Upper lobe of left lung (tissue), 6 donors: Measurements from ENCODE around the gene HAL. TPM values are rescaled to one million over a fixed set of nuclear protein-coding genes. Genes with fewer than 3 reads are reported as not detected.

Experiments used
- ATAC-seq, 2 donors: fragments of 200-7000 bp; cut with Tn5 transposase; one replicate each; pipeline ENCODE4 v1.9.1; 2022; ENCODE audit warnings: mild to moderate bottlenecking in 2 of 2, moderate library complexity in 2 of 2; ENCODE audit not compliant: low FRiP score in 2 of 2
- DNase-seq, 2 donors: peaks; one replicate each; pipeline ENCODE4 v3.0.0-alpha.2; 2019 to 2020
- H3K27ac ChIP-seq, 4 donors: fragments of 200-600 bp; sonication (generic); one replicate each; pipeline ENCODE4 v1.5.1; 2016 to 2019
- H3K27me3 ChIP-seq, 4 donors: fragments of 200-600 bp; sonication (generic); one replicate each; pipeline ENCODE4 v1.5.1; 2017 to 2019
- H3K36me3 ChIP-seq, 4 donors: fragments of 200-600 bp; sonication (generic); one replicate each; pipeline ENCODE4 v1.5.1; 2016 to 2019
- H3K4me1 ChIP-seq, 4 donors: fragments of 200-600 bp; sonication (generic); one replicate each; pipeline ENCODE4 v1.5.1; 2018 to 2019
- H3K4me3 ChIP-seq, 4 donors: fragments of 200-600 bp; sonication (generic); one replicate each; pipeline ENCODE4 v1.5.1; 2017 to 2019; ENCODE audit warnings: mild to moderate bottlenecking in 2 of 4, moderate library complexity in 1 of 4
- H3K9me3 ChIP-seq, 4 donors: fragments of 200-600 bp; sonication (generic); one replicate each; pipeline ENCODE4 v1.5.1; 2018 to 2019
- CTCF ChIP-seq, 6 experiments: fragments of 450-650 bp in 4 of 6; fragments of 200-600 bp in 2 of 6; sonication (generic) in 2 of 6; IDR thresholded peaks; one replicate each; pipeline ENCODE4 v1.5.1; 2016 to 2019; ENCODE audit warnings: antibody characterized with exemption in 6 of 6
- EP300 ChIP-seq, 4 donors: sonication (generic); formaldehyde crosslinking; IDR thresholded peaks; one replicate each; pipeline ENCODE4 v1.5.1; 2017; ENCODE audit warnings: antibody characterized with exemption in 4 of 4, control low read depth in 2 of 4
- POLR2A ChIP-seq, 4 donors: fragments of 450-650 bp; IDR thresholded peaks; one replicate each; pipeline ENCODE4 v1.5.1; 2016 to 2017; ENCODE audit warnings: antibody characterized with exemption in 4 of 4, mild to moderate bottlenecking in 2 of 4
- POLR2AphosphoS5 ChIP-seq, 2 donors: sonication (generic); formaldehyde crosslinking; IDR thresholded peaks; one replicate each; pipeline ENCODE4 v1.5.1; 2017; ENCODE audit warnings: antibody characterized with exemption in 2 of 2
- WGBS, 2 donors: methylation state at CpG; one replicate each; pipeline ENCODE4 v1.1.5; 2017 to 2018; 5-methylcytosine and 5-hydroxymethylcytosine counted together
- total RNA-seq, 6 donors: library from RNA; depleted of rRNA in 4 of 6; stranded (reverse); fragments of >200 nt in 4 of 6; gene quantifications; one replicate each; pipeline versions ENCODE4 v1.1.0 to v1.2.1, GENCODE V29; 2016 to 2021
- donor health status: DM: no; HTN: no; CAD: no; lungs with moderate emphysema.
- donor health status: DM: no; HTN: yes; CAD: no; lungs with severe emphysema.

The HAL gene
- total RNA-seq, 6 donors from 2014 or later: 3.0 to 11.5 (median 5.2) TPM

GRCh38 chr12:95955549-95956159 is 40.5 kb downstream of the HAL start:
- no peaks in the 10 kb centered on the region for H3K9me3 ChIP-seq
- DNase-seq: no peak
- WGBS, 2 donors: 87% methylated on average over 7 of the region's 7 CpGs
- H3K4me1 ChIP-seq: no peaks in the 10 kb centered on the region
- ATAC-seq: no peak
- no peaks in the 10 kb centered on the region for H3K27me3 ChIP-seq
- no peak overlapping the region for H3K27ac ChIP-seq
- H3K36me3 ChIP-seq: no peaks in the 10 kb centered on the region
- H3K4me3 ChIP-seq: no peak overlapping the region
- no peak for TF ChIP-seq EP300 (IDR thresholded peaks at IDR 0.05)
- TF ChIP-seq POLR2A (IDR thresholded peaks at IDR 0.05): no peak
- no peak for TF ChIP-seq POLR2AphosphoS5 (IDR thresholded peaks at IDR 0.05)
- TF ChIP-seq CTCF (IDR thresholded peaks at IDR 0.05): no peak

- 39 to 42% methylated on average over 1 of the region's 1 CpG for WGBS, 2 donors
- Histone ChIP-seq H3K4me3 (no peak overlapping the region), H3K4me1 (no peaks in the 10 kb centered on the region), H3K36me3 (no peaks in the 10 kb centered on the region), H3K27me3 (no peaks in the 10 kb centered on the region), H3K9me3 (no peaks in the 10 kb centered on the region), H3K27ac (no peak overlapping the region)
- TF ChIP-seq POLR2A (IDR thresholded peaks at IDR 0.05): no peak
- TF ChIP-seq POLR2AphosphoS5 (IDR thresholded peaks at IDR 0.05): no peak
- TF ChIP-seq CTCF (IDR thresholded peaks at IDR 0.05): no peak
- TF ChIP-seq EP300 (IDR thresholded peaks at IDR 0.05): no peak
- ATAC-seq: no peak
- DNase-seq: no peak
Observed at GRCh38 chr12:95953000-95953399, 43.1 kb downstream of the HAL start.

GRCh38 chr12:95951515-95951914 is 44.6 kb downstream of the HAL start:
- no peaks in the 10 kb centered on the region for H3K4me1 ChIP-seq
- no peak for TF ChIP-seq POLR2AphosphoS5 (IDR thresholded peaks at IDR 0.05)
- DNase-seq (no peak), ATAC-seq (no peak)
- no peaks in the 10 kb centered on the region for H3K36me3 ChIP-seq
- H3K4me3 ChIP-seq: no peak overlapping the region
- H3K27ac ChIP-seq: no peak overlapping the region
- H3K27me3 ChIP-seq: no peaks in the 10 kb centered on the region
- H3K9me3 ChIP-seq: no peaks in the 10 kb centered on the region

DNA sequence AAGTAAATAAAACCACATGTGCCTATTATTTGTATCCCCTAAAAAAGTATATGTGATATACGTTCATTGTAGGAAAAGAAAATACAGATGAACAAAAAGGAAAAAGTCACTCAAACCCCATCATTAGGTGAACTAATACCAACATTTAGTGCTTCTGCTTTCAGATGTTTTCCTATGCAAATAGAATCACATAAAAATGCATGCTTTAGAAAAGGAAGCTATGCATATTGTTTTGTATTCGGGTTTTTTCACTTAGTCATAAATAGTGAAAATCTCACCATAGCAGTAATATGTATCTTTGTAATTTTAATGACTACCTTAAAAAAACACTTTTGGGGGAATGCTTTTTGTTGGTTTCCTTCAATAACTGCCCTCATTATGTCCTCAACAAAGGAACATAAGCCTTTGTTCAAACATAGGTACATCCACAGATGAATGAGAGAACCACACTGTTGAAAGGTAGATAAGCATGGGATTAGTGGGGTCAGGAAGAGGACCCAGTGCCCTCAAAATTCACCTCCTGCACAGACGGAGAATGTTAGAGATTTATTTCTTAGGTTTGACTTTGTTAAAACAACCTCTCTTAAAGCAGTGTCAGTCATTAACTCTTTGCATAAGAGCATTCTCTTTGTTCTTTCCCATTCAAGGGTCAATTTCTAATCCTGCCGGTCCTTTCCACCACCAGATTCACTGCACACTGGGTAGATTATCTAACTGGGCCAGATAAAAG is 46.5 kb downstream of the HAL start:
- Histone ChIP-seq H3K4me3 (no peak overlapping the region), H3K4me1 (no peaks in the 10 kb centered on the region), H3K36me3 (no peaks in the 10 kb centered on the region), H3K27ac (no peak overlapping the region), H3K9me3 (no peaks in the 10 kb centered on the region), H3K27me3 (no peaks in the 10 kb centered on the region)
- no peak for TF ChIP-seq POLR2A (IDR thresholded peaks at IDR 0.05)
- no peak for TF ChIP-seq POLR2AphosphoS5 (IDR thresholded peaks at IDR 0.05)
- no peak for TF ChIP-seq CTCF (IDR thresholded peaks at IDR 0.05)
- no peak for TF ChIP-seq EP300 (IDR thresholded peaks at IDR 0.05)
- no peak for ATAC-seq
- DNase-seq: no peak
- WGBS, 2 donors: 75% methylated on average over 4 of the region's 4 CpGs

GRCh38 chr12:95944108-95944704 is 51.9 kb downstream of the HAL start:
- no peaks in the 10 kb centered on the region for H3K36me3 ChIP-seq
- DNase-seq (no peak), ATAC-seq (no peak)
- H3K27ac ChIP-seq: no peak overlapping the region
- WGBS, 2 donors: 82 to 83% methylated on average over 10 of the region's 10 CpGs
- no peak overlapping the region for H3K4me3 ChIP-seq
- H3K9me3 ChIP-seq: no peaks in the 10 kb centered on the region
- H3K27me3 ChIP-seq: no peaks in the 10 kb centered on the region
- peaks cover 7 to 20% (median 12%) of the 10 kb centered on the region in 4 donors for H3K4me1 ChIP-seq
- TF ChIP-seq POLR2A (IDR thresholded peaks at IDR 0.05) (no peak), CTCF (IDR thresholded peaks at IDR 0.05) (no peak), EP300 (IDR thresholded peaks at IDR 0.05) (no peak), POLR2AphosphoS5 (IDR thresholded peaks at IDR 0.05) (no peak)
